Measurements from ENCODE around the gene LAMC2.

LAMC2 gene

DNA sequence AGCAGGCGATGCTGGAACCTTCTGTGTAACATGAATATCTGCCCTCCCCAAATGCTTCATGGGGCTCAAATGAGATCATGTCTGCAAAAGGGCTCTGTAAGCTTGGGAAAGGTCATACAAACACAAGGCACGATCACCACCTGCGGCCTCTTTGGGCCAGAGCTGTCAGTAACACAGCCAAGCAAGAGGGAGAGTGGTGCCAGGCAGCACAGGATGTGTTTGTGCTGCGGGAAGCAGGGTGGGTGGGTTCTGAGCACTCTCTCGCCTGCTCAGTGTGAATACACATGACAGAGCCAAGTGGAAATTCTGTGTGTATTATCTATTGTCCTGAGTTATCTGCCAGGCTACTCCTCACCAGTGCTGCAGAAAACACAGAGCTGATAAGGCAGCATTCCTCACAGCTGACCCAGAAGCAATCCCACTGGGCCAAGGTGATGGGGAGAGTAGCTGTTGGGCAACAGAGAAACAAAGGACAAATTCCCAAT is 101.2 kb downstream of the LAMC2 start:
- DNase-seq (ENCODE audit: low read depth, low spot score): no peak

DNA sequence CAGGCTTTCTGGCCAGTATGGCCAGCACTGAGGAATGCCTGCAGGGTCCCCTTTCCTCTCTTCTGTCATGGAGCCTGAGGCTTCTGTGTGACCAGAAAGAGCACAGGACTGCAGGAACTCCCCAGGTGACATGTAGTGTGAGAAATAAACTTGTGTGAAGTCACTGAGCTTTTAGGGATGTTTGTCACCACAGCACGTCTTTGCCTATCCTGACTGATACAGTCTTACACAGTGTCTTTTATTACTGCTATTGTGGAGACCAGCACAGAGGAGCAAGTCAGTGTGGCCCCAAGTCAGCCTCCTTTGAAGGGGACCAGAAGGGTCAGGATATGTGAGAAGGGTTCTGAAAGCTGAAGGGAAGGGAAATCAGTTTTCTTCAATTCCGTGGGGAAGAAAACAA is 102.5 kb downstream of the LAMC2 start:
- DNase-seq (ENCODE audit: low read depth, low spot score): no peak

DNA sequence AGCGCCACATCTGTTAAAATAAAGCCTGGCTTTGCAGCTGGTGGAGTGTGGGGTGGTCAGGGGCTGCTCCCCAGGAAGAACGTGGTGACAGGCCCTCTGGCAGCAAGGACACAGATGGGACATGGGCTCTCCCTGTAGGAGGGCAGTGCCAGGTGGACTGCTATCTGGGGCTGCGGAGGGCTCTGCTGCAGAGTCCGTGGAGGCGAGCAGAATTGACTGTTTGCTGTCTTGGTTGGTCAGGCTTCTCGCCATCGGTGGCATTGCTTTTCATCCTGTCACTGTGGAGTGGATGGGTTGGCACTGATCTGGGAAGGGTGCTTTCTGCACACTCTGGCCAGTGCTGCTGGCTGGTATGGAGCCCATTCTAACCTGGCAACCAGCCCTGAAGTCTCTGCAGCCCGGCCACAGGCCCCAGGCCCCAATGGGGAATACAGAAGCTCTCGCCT is 103.0 kb downstream of the LAMC2 start:
- no peak for DNase-seq (ENCODE audit: low read depth, low spot score)

DNA sequence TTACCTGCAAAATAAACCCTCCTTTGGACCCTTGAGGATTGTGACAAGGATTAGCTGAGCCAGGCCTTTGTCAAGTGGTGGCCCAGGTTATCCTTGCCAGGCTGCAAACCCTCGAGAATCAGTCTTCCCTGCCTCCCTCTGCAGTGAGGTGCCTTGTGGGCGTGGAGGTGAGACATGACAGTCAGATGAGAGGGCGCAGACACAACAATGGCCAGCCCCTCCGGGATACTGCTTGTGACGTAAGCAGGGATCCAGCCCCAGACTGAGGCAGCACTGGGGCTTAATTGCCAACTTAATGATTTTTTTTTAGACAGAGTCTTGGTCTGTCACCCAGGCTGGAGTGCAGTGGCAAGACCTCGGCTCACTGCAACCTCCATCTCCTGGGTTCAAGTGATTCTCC is 104.6 kb downstream of the LAMC2 start:
- no peak for DNase-seq (ENCODE audit: low read depth, low spot score)

DNA sequence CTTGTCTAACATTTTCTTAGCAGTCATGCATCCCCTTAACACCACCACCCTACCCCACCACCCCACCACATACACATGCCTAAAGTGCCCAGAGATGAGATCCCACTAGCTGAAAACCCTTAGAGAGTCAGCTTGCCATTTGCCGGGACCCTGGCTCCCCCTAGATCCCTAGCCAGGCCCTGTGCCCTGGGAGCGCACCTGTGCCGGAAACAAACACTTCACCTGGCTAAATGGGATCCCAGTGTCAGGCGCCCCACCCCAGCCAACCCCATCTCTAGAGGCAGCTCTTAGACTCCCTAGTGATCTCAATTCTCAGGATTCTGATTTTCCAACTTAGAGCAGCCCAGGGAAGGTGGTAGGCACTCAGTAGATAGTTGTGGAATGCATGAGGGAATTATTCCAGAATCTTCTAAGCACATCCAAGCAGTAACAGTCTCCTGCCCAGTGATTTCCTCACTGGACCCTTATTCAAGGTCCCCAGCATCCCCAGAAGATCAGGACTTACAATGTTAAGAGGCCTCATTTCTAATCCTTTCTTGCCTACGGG is 105.2 kb downstream of the LAMC2 start:
- DNase-seq (ENCODE audit: low read depth, low spot score): no peak

DNA sequence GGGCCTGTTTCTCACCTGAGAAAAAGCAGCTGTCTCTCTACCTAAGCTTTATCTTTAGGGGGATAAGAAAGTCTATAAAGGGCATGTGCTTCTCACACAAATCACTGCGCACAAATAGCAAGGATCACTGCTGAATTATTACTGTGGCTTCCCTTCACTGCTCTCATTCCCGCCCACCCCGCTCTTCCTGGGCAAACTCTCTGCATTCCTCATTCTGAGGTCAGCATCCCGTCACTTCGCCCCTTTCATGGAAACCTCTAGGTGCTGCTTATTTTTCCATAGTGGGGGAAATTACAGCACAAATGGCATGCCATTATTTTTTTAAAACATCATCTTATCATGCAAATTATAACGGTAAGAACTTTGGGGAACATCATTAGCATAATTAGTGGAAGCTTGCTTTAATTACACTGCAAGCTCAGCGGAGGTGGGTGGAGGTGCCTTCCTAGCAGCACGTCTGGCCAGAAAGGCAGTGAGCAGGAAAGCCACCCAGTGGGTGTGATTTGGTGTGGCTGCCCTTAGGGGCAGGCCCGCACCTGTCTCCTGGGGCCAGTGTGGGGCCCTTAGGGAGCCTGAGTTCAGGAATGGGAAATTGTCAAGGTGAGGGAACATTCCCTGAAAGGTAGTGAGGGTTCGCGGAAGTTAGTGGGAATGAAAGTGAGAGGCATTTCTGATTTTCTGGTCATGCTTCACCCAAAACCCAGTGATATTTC is 105.9 kb downstream of the LAMC2 start:
- DNase-seq (ENCODE audit: low read depth, low spot score): no peak

DNA sequence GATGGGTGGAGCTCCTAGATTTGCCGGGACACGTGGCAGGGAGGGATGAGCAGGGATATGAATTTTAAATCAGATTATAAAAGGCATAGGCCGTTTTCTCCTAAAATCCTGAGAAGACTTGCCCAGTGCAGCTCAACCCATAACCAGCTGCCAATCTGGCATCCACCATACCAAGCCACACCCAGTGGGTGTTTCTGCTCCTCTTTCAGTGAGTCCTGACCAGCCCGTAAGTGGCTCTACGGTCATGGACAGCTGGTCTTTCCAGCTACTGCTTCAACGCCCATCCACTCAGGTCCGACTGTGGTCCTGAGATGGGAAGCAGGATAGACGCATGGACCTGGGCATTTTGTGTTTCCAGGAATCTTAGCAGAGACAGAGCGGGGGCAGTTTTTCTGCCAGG is 107.2 kb downstream of the LAMC2 start:
- no peak for DNase-seq (ENCODE audit: low read depth, low spot score)

DNA sequence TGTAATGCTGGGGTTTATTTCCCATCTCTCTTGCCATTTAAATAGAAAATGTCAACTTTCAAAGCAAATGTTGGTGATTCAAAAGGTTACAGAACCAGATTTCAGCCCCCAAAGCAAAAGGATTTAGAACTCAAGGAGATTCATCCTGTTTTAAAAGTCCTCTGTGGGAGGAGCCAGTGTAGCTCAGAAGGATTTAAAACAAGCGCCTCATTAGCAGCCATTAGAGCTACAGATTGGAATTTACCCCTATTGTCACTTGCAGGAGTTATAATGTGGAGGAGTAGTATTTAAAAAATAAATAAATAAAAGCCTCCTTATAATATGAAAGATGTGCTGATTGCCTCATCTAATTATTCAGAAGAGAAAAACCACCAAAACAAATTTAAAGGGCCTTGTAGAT is 107.8 kb downstream of the LAMC2 start:
- no peak for DNase-seq (ENCODE audit: low read depth, low spot score)
